Duodenal mucosa (tissue), 2 donors: ENCODE data around the gene FMO5.

ENCODE experiments used
- H3K27ac ChIP-seq: one replicate; pipeline ENCODE4 v1.7.0; 2013; ENCODE audit warnings: low read depth, low read length
- H3K27me3 ChIP-seq, 2 donors: one replicate each; pipeline ENCODE4 v1.7.0; 2013; ENCODE audit warnings: low read length in 2 of 2, control low read depth in 1 of 2; ENCODE audit not compliant: insufficient read depth in 2 of 2, control insufficient read depth in 1 of 2
- H3K36me3 ChIP-seq, 2 donors: one replicate each; pipeline ENCODE4 v1.7.0; 2013; ENCODE audit warnings: low read length in 2 of 2, control low read depth in 1 of 2; ENCODE audit not compliant: insufficient read depth in 2 of 2, control insufficient read depth in 1 of 2
- H3K4me1 ChIP-seq, 2 donors: one replicate each; pipeline ENCODE4 v1.7.0; 2013; ENCODE audit warnings: low read length in 2 of 2, control low read depth in 1 of 2; ENCODE audit not compliant: insufficient read depth in 2 of 2, control insufficient read depth in 1 of 2
- H3K4me3 ChIP-seq, 2 donors: one replicate each; pipeline ENCODE4 v1.7.0; 2013; ENCODE audit warnings: low read length in 2 of 2, low read depth in 1 of 2
- H3K9ac ChIP-seq, 2 donors: one replicate each; pipeline ENCODE4 v1.7.0; 2013; ENCODE audit warnings: low read length in 2 of 2, low read depth in 1 of 2
- H3K9me3 ChIP-seq, 2 donors: one replicate each; pipeline ENCODE4 v1.7.0; 2013; ENCODE audit warnings: low read length in 2 of 2, control low read depth in 1 of 2; ENCODE audit not compliant: control insufficient read depth in 1 of 2

FMO5 gene

DNA sequence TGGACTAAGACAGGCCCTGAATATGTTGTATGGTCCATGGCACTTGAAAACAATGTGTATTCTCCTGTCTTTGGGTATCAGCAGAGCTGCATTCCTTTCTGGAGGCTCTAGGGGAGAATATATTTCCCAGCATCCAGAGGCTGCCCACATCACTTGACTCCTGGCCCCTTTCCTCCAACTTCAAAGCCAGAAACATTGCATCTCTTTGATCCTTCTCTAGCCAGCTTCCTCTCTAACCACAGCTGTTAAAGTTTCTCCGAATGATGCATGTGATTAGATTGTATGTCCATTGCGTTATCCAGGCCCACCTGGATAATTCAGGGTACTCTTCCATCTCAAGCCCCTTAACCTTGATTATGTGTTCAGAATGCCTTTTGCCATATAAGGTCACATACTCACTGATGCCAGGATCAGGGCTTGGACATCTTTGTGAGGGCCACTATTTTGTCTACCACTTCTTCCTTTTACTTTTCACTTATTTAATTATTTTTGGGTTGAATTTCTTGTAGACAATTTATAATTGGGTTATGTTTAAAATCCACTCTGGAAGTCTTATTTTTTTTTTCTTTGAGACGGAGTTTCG, 22.6 kb upstream of the FMO5 start:
- H3K4me1 ChIP-seq = peaks cover 6 to 12% of the 10 kb centered on the region in 2 donors
- H3K9ac ChIP-seq = no peak overlapping the region
- H3K36me3 ChIP-seq = peaks cover 0 to 6% of the 10 kb centered on the region in 2 donors
- H3K9me3 ChIP-seq = no peaks in the 10 kb centered on the region
- no peak overlapping the region for H3K4me3 ChIP-seq
- no peak overlapping the region for H3K27ac ChIP-seq
- H3K27me3 ChIP-seq = no peaks in the 10 kb centered on the region

DNA sequence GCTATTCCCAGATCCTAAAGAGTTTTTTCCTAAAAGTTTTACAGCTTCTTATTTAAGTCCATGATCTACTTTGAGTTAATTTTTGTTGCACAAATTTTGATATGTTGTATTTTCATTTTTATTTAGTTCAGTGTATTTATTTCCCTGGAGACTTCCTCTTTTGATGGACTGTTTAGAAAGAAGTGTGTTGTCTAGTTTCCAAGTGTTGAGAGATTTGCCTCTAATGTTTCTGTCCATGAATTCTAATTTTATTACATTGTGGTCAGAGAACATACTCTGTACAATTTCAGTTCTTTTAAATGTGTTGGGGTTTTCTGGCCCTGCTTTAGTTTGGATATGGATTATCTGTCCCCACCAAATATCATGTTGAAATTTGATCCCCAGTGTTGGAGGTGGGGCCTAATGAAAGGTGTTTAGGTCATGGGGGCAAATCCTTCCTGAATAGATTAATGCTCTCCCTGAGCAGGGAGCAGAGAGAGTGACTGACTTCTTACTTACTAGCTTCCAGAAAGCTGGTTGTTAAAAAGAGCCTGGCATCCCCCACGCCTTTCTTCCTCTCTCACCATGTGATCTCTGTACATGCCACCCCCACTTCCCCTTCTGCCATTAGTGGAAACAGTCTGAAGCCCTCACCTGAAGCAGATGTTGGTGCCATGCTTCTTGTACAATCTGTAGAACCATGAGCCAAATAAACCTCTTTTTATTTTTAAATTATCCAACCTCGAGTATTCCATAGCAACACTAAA, 21.9 kb upstream of the FMO5 start:
- Histone ChIP-seq H3K27me3 (no peaks in the 10 kb centered on the region), H3K9me3 (no peaks in the 10 kb centered on the region), H3K9ac (no peak overlapping the region), H3K4me3 (no peak overlapping the region), H3K4me1 (peaks cover 8 to 15% of the 10 kb centered on the region in 2 donors), H3K27ac (no peak overlapping the region), H3K36me3 (peaks cover 0 to 3% of the 10 kb centered on the region in 2 donors)

DNA sequence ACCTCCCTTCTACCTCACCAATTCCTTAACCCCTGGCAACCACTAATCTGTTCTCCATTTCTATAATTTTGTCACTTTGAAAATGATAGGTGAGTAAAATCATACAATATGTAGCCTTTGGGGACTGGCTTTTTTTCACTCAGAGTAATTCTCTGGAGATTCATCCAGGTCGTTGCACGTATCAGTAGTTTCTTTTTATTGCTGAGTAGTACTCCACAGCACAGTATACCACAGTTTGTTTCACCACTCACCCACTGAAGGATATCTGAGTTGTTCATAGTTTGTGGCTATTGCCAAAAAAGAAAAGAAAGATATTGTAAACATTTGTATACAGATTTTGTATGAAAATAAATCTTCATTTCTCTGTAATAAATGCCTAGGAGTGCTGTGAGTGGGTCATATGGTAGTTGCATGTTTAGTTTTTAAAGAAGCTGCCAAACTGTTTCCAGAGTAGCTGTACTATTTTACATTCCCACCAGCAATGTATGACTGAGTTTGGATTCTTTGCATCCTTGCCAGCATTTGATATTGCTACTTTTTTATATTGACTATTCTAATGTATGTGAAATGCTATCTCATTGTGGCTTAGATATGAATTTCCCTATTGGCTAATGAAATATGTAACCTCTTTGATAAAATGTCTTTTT, 21.0 kb upstream of the FMO5 start:
- H3K36me3 ChIP-seq = peaks cover 0 to 3% of the 10 kb centered on the region in 2 donors
- no peak overlapping the region for H3K9ac ChIP-seq
- H3K9me3 ChIP-seq = no peaks in the 10 kb centered on the region
- H3K4me3 ChIP-seq = no peak overlapping the region
- H3K4me1 ChIP-seq = peaks cover 14 to 20% of the 10 kb centered on the region in 2 donors
- no peak overlapping the region for H3K27ac ChIP-seq
- H3K27me3 ChIP-seq = no peaks in the 10 kb centered on the region

DNA sequence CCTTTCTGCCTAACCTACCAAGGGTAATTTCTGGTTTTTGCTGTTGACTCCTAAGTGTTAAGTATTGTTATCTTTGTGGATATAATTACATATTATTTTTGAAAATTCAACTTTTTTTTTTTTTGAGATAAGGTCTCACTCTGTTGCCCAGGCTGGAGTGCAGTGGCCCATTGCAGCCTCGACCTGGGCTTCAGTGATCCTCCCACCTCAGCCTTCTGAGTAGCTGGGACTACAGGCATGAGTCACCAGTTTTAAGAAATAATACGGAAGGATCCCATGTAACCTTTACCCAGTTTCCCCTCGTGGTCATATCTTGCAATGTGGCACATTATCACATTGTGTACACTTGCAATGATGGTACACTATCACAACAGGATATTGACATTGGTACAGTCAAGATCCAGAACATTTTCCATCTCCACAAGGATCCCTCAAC, 20.5 kb upstream of the FMO5 start:
- peaks cover 14 to 20% of the 10 kb centered on the region in 2 donors for H3K4me1 ChIP-seq
- no peak overlapping the region for H3K27ac ChIP-seq
- H3K27me3 ChIP-seq = no peaks in the 10 kb centered on the region

DNA sequence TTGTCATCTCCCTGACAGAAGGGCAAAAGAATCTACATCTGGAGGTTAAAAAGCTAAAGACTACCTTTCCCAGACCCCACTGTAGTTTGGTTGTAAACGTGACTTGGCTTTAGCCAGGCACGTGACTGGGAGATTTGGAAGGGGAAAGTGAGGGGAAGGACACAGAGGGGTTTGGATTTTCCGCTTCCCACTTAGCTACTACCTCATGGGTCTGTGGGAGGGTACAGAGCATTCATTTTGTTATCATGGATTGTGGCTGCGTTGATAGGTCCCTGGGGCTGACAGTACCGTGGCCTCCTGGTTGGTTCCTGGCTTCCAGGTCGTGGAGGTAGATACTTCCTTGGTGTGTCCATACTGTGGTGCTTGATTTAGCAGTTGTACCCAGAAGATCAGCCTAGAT, 20.0 kb upstream of the FMO5 start:
- Histone ChIP-seq H3K36me3 (peaks cover 0 to 3% of the 10 kb centered on the region in 2 donors), H3K27ac (no peak overlapping the region), H3K4me3 (no peak overlapping the region), H3K27me3 (no peaks in the 10 kb centered on the region), H3K9me3 (no peaks in the 10 kb centered on the region), H3K9ac (no peak overlapping the region), H3K4me1 (peaks cover 14 to 20% of the 10 kb centered on the region in 2 donors)

More for the DNA sequence above, 20.5 kb upstream of the FMO5 start:
- peaks cover 0 to 3% of the 10 kb centered on the region in 2 donors for H3K36me3 ChIP-seq
- no peak overlapping the region for H3K4me3 ChIP-seq
- H3K9ac ChIP-seq = no peak overlapping the region
- H3K9me3 ChIP-seq = no peaks in the 10 kb centered on the region

DNA sequence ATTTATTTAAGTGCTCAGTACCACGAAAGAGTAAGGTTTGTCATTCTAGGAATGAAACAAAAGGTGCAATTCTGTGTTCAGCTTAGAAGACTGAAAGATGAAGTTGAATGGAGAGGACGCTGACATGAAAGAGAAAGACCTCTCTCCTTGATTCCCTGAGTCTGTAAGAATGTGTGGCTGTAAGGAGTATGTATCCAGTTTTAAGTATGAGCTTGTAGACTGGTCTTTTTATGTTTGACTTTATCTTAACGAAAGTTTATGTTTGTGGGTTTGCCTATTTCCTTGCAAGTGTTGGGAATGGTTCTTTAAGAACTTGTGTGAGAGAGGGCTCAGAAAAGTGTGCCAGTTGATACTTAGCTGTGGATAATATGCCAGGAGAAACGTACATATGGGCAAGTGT, 18.7 kb upstream of the FMO5 start:
- H3K9me3 ChIP-seq = no peaks in the 10 kb centered on the region
- peak overlapping the region; percentile 79 to 95 for H3K4me3 ChIP-seq
- H3K4me1 ChIP-seq = peaks cover 27 to 29% of the 10 kb centered on the region in 2 donors
- no peak overlapping the region for H3K27ac ChIP-seq
- H3K36me3 ChIP-seq = peaks cover 0 to 3% of the 10 kb centered on the region in 2 donors
- peak overlapping the region; percentile 76 to 79 for H3K9ac ChIP-seq
- H3K27me3 ChIP-seq = no peaks in the 10 kb centered on the region

DNA sequence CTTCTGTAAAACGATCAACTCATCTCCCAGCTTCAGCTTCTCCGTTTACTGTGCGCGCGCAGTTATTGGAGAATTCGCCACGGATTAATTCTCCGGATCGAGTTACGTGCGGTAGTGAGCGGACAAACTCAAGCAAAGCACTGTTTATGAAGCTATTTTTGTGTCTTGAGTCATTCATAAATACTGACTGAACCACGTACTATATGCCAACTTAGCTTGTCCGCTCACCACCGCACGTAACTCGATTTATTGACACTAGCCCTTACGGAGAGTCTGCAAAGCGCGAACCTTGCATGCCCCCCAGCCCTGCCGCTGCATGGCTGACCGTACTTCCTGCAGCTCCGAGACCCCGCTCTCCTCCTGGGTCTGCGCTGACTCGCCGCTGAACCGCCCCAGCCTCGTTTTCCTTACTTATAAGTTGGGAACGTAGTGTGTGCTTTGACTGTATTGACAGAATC, 18.1 kb upstream of the FMO5 start:
- Histone ChIP-seq H3K9me3 (no peaks in the 10 kb centered on the region), H3K27me3 (no peaks in the 10 kb centered on the region), H3K4me1 (peaks cover 33 to 35% of the 10 kb centered on the region in 2 donors), H3K4me3 (peak overlapping the region; percentile 79 to 95), H3K36me3 (peaks cover 0 to 3% of the 10 kb centered on the region in 2 donors), H3K27ac (peak overlapping the region; percentile 83), H3K9ac (peak overlapping the region; percentile 76 to 79)

DNA sequence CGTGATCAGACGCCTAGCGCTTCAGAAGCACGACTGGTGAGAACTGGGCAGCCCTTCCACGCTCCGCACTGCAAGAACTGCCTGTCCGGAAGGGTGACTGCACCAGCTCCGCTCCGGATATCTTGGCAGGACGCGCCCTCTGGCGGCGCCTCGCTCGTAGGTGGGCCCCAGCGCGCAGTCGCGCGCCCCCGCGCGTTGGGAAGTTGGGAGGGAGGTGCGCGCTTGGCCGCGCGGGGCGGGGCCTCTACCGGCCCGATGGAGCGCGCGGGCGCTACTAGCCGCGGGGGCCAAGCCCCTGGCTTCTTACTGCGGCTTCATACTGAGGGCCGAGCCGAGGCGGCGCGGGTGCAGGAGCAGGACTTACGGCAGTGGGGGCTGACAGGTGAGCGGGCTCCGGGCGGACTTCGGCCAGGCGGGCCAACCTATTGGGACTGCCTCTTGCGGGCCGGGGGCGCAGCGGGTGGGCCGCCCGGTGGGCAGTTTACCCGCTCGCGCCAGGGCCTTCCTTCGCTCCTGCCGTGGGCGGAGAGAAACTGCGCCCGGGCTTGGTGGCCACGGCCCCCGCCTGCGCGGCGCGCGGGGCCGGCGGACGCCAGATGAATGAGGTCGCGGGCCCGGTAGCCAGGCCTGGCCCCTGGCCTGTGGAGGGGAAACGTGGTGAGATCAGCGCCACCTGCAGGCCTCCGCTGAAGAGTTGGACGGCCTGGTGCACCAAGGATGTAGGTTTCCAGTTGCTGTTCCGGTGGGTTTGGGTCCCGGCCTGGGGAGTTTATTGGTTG, 17.5 kb upstream of the FMO5 start, which contains the start of gene CHD1L:
TSS of gene CHD1L (plus strand) at position 236 of the 779 bp plus-strand sequence. CDS start at position 256, 20 bp downstream.
- Histone ChIP-seq H3K4me3 (peak within 1 kb of the TSS; percentile 79 to 95), H3K27ac (peak within 1 kb of the TSS; percentile 83), H3K36me3 (peaks cover 0 to 3% of the 10 kb centered on the region in 2 donors), H3K9ac (peak within 1 kb of the TSS; percentile 76 to 79), H3K4me1 (peaks cover 33 to 36% of the 10 kb centered on the region in 2 donors), H3K27me3 (no peaks in the 10 kb centered on the region), H3K9me3 (no peaks in the 10 kb centered on the region)

DNA sequence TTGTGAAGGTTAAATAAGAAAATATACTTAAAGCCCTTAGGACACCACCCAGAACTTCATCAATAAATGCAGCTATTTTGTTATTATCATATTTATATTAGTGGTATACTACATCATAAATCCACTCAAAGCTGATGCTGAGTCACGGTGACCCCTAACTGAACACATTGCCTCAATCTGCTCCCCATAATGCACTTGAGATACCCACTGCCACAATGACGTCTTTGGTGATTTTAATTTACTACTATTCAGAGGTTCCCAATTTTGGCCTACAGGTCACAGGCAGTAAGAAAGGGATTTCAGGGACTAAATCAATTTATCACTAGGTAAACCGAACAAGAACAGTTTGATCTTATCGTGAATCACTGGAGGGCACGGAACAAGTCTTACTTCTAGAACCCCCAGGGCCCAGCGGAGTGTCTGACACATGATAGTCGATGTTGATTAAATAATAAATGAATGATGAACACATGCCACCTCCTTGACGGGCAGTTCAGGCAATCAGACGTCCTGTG, 16.9 kb upstream of the FMO5 start:
- Histone ChIP-seq H3K27me3 (no peaks in the 10 kb centered on the region), H3K9ac (peak overlapping the region; percentile 67 to 78), H3K27ac (peak overlapping the region; percentile 6), H3K4me3 (peak overlapping the region; percentile 79 to 95), H3K9me3 (no peaks in the 10 kb centered on the region), H3K4me1 (peaks cover 34 to 37% of the 10 kb centered on the region in 2 donors), H3K36me3 (peaks cover 0 to 3% of the 10 kb centered on the region in 2 donors)
